ENCODE data around the gene VSIG1.

- TF ChIP-seq CTCF (IDR thresholded peaks at IDR 0.05 in 2 of 3, conservative IDR thresholded peaks at IDR 0.05 in 1 of 3; ENCODE audit: control insufficient read depth in 2 of 3, extremely low read depth in 1 of 3, insufficient read depth in 1 of 3, low read depth in 3 of 3, low read length in 3 of 3) (no peak), BMI1 (IDR thresholded peaks at IDR 0.05; ENCODE audit: borderline replicate concordance) (no peak)
Measured at GRCh38 chrX:108105473-108105872, 60.6 kb downstream of the VSIG1 start.

Data from GM12878 (cell line).